ENCODE measurements around the gene COX7A1.

COX7A1 gene

GRCh38 chr19:36160821-36161596 is 8.8 kb upstream of the COX7A1 start:
- H3K4me1 ChIP-seq (ENCODE audit: control insufficient read depth, low read length): no peaks in the 10 kb centered on the region
- no peaks in the 10 kb centered on the region for H3K9me3 ChIP-seq (ENCODE audit: control insufficient read depth, insufficient read depth, low read length)
- no peaks in the 10 kb centered on the region for H3K79me2 ChIP-seq (ENCODE audit: control insufficient read depth, low read length)
- no peaks in the 10 kb centered on the region for H3K9me2 ChIP-seq (replicated peaks; ENCODE audit: control insufficient read depth, low read length)
- H3K4me3 ChIP-seq (ENCODE audit: low read length): no peak overlapping the region
- H3K4me2 ChIP-seq (ENCODE audit: low read length): no peak overlapping the region
- no peak for TF ChIP-seq CTCF (IDR thresholded peaks at IDR 0.05; ENCODE audit: low read depth, low read length, poor library complexity, severe bottlenecking)
- TF ChIP-seq EZH2phosphoT487 (IDR thresholded peaks at IDR 0.05; ENCODE audit: borderline replicate concordance, low read length): no peak
- H3K36me3 ChIP-seq (ENCODE audit: control insufficient read depth, low read length): no peaks in the 10 kb centered on the region
- H3F3A ChIP-seq (ENCODE audit: control insufficient read depth, insufficient read depth): no peaks in the 10 kb centered on the region
- no peaks in the 10 kb centered on the region for H3K27me3 ChIP-seq (ENCODE audit: control insufficient read depth, low read length)
- no peak overlapping the region for H3K27ac ChIP-seq (ENCODE audit: low read depth, low read length)
- H4K20me1 ChIP-seq (ENCODE audit: control insufficient read depth, insufficient read depth, low read depth, low read length): no peaks in the 10 kb centered on the region

DNA sequence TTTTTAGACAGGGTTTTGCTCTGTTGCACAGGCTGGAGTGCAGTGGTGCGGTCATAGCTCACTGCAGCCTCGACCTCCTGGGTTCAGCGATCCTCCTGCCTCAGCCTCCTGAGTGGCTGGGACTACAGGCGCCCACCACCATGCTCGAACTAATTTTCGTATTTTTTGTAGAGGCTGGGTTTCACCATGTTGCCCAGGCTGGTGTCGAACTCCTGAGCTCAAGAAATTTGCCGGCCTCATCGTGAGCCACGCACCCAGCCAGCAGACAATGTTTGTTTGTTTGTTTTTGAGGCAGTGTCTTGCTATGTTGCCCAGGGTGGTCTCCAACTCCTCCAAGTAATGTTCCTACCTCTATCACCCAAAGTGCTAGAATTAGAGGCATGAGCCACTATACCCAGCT is 879 bp upstream of the COX7A1 start:
- Histone ChIP-seq H3K4me3 (ENCODE audit: low read length) (no peak overlapping the region), H3K79me2 (ENCODE audit: control insufficient read depth, low read length) (no peaks in the 10 kb centered on the region), H3K4me1 (ENCODE audit: control insufficient read depth, low read length) (no peaks in the 10 kb centered on the region), H3K4me2 (ENCODE audit: low read length) (no peak overlapping the region), H4K20me1 (ENCODE audit: control insufficient read depth, insufficient read depth, low read depth, low read length) (no peaks in the 10 kb centered on the region), H3K27ac (ENCODE audit: low read depth, low read length) (no peak overlapping the region), H3K9me3 (ENCODE audit: control insufficient read depth, insufficient read depth, low read length) (no peaks in the 10 kb centered on the region), H3K9me2 (replicated peaks; ENCODE audit: control insufficient read depth, low read length) (no peaks in the 10 kb centered on the region), H3K36me3 (ENCODE audit: control insufficient read depth, low read length) (peaks cover 19% of the 10 kb centered on the region), H3F3A (ENCODE audit: control insufficient read depth, insufficient read depth) (no peaks in the 10 kb centered on the region), H3K27me3 (ENCODE audit: control insufficient read depth, low read length) (no peaks in the 10 kb centered on the region)
- no peak for TF ChIP-seq EZH2phosphoT487 (IDR thresholded peaks at IDR 0.05; ENCODE audit: borderline replicate concordance, low read length)
- no peak for TF ChIP-seq CTCF (IDR thresholded peaks at IDR 0.05; ENCODE audit: low read depth, low read length, poor library complexity, severe bottlenecking)

GRCh38 chr19:36152019-36152351 is 262 bp downstream of the COX7A1 start:
- no peak overlapping the region for H3K4me3 ChIP-seq (ENCODE audit: low read length)
- no peak for TF ChIP-seq CTCF (IDR thresholded peaks at IDR 0.05; ENCODE audit: low read depth, low read length, poor library complexity, severe bottlenecking)
- TF ChIP-seq EZH2phosphoT487 (IDR thresholded peaks at IDR 0.05; ENCODE audit: borderline replicate concordance, low read length): no peak
- no peaks in the 10 kb centered on the region for H4K20me1 ChIP-seq (ENCODE audit: control insufficient read depth, insufficient read depth, low read depth, low read length)
- no peaks in the 10 kb centered on the region for H3F3A ChIP-seq (ENCODE audit: control insufficient read depth, insufficient read depth)
- H3K36me3 ChIP-seq (ENCODE audit: control insufficient read depth, low read length): peaks cover 19% of the 10 kb centered on the region
- H3K9me3 ChIP-seq (ENCODE audit: control insufficient read depth, insufficient read depth, low read length): no peaks in the 10 kb centered on the region
- no peaks in the 10 kb centered on the region for H3K4me1 ChIP-seq (ENCODE audit: control insufficient read depth, low read length)
- H3K4me2 ChIP-seq (ENCODE audit: low read length): no peak overlapping the region
- no peaks in the 10 kb centered on the region for H3K27me3 ChIP-seq (ENCODE audit: control insufficient read depth, low read length)
- no peak overlapping the region for H3K27ac ChIP-seq (ENCODE audit: low read depth, low read length)
- H3K79me2 ChIP-seq (ENCODE audit: control insufficient read depth, low read length): no peaks in the 10 kb centered on the region
- H3K9me2 ChIP-seq (replicated peaks; ENCODE audit: control insufficient read depth, low read length): no peaks in the 10 kb centered on the region
